Astrocyte of the hippocampus (primary cell): Measurements from ENCODE around the gene SCRN2.

Experiments
- DNase-seq: peaks from one replicate; pipeline ENCODE4 v3.0.0; 2011; ENCODE audit warnings: low read depth, low spot score

SCRN2 gene

DNA sequence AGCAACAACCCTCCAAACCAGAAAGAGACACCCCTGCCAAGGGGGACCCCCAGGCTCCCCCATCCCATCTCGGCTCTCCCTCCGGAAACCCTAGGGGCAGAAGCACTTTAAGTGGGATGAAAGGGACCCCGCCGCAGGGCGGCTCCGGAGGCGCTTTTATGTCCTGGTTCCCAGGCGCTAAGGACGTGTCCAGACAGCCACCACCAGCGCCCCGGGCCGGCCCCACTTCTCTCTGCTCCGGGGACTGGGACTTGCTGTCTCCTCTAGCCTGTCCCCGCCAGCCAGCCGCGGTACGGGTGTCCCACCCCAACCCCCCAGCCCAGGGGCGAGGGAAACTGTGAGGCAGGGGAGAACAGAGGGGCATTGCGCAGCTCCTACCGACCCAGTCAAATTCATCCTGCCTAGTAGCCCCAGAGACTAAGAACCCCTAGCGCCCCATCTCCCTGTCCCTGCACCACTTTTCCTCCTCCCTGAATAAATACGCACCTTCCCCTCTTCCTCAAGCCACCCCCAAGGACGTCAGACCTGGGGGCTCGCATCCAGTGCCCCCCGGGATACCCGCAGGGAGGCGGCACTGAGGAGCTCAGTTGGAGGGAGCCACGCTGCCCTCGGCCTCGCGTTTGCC lies 5.8 kb upstream of the SCRN2 start:
- no peak for DNase-seq

DNA sequence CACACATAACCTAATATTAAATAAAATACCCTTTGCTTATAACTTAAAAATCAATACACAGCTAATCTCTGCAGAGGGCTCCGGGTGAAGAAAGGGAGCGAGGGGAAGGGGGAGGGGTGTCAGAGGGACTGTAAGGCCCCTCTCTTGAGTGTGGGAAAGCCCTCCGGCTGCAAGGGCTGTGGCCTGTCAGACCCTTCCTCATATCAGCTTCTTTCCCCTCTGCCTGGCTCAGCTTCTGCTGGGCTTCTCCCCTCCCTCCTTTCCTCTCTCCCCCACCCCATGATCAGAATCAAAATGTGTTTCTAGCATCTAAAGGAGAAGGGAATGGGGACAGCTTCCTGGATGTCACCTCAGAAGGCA lies 4.6 kb upstream of the SCRN2 start:
- DNase-seq: no peak

GRCh38 chr17:47844814-47845715 lies 4.0 kb upstream of the SCRN2 start:
- no peak for DNase-seq

GRCh38 chr17:47844227-47844626 lies 3.2 kb upstream of the SCRN2 start:
- DNase-seq: peak; percentile 50

DNA sequence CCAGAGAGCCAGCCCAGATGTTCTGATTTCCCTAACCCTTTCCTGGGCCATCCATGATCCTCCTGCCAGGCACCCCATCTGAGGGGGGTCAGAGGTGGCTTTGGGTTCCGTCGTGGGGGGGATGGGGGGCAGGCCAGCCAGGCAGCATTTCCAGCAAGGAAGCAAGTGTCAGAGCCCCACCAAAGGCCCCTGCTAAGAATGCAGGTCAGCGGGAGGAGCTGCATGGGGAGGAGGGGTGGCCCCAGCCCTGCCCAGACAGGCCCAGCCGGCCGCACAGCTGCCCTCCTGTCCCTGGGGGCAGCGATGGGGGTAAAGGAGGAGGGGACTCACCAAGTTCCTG lies 2.3 kb upstream of the SCRN2 start:
- DNase-seq: no peak

DNA sequence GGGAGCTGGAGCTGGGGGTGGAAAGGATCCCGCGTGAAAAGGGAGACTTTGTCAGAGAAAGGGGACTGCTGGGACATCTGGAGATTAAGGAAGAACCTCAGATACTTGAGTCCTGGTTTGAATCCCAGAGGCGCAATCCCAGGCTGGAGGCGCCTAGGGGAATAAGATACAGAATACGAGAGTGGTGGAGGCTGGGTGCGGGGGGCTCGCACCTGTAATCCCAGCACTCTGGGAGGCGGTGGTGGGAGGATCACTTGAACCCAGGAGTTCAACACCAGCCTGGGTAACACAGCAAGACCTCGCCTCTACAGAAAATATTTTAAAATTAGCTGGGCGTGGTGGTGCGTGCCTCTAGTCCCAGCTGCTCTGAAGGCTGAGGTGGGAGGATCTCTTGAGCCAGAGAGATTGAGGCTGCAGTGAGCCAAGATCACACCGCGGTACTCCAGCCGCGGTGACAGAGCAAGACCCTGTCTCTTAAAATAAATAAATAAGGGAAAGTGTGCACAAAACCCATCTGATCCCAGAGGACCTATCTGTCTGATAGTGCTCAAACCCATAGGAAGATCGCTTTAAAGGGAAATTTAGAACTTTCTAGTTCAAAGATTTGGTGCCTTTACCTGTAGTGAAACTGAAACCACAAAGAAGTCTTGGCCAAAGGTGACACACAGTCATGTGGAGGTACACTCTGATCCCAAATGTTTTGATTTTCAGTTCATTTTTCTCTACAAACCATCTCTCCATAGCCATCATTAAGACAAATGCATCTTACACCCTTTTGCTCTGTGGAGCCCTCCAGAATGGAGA lies 617 bp upstream of the SCRN2 start:
- no peak for DNase-seq

DNA sequence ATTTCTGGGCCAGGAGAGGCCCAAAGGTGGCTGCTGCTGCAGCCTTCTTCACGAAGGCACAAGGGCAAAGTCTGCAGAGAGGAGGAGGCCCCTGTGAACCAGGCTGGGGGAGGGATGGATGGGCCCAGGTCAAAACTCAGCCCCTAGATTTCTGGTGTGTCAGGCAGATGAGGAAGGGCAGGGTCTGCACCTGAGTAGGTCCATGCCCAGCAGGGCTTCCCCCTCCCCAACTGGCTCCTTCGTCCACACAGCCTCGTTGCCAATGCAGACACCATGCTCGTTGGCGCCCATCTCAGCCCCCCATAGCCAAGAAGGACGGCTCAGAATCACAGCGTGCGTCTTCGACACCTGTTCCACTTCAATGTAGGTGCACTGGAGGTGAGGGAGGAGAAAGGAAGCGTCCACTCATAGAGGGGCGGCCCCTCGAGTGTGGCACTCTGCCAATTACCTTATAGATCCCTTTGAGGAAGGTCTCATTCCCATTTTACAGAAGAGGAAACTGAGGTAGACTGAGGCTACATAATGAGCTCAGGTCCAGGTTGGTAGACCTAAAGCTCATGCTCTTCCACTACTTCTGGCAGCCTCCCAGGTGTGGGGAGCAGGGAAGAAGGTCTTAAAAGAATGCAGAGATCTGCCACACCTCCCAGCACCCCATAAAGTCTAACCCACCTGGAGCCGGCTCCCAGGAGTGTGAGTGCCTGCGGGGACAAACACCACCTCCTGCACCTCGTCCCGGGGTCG lies 902 bp downstream of the SCRN2 start:
- no peak for DNase-seq

DNA sequence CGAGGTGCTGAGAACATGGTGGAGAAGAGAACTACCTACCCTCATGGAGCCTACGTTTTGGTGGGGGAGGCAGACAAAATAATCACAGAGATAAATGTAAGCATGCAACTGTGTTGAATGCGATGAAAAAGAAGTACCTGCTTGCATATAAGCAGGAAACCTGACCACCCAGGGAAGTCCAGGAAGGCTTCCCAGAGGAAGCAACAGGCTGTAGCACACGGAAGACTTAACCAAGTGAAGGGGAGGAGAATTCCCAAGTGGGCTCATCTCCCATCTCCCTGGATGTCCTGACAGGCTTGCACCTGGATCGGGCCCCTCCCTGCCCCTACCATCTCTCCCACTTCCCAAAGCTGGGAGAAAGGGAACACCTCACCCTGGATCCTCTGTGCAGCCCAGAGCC lies 2.0 kb downstream of the SCRN2 start:
- no peak for DNase-seq

DNA sequence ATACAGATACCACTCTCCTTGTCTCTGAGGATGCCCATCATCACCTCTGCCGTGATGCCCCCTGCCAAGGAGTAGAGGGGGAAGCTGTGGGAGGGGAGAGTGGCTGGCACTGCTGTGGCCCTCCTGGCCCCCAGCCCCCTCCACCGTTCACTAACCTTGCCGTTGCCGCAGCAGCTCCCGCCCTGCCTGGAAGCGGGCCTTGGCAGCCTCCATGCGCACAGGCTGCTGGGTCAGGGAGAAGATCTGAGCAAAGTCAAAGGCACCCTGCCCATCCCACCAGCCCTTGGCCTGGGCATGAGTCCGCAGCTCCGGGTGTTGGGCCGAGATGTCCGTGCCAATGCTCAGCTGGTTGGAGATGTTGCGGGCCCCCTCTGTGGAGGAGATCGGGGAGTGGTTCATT lies 2.4 kb downstream of the SCRN2 start:
- DNase-seq: no peak

DNA sequence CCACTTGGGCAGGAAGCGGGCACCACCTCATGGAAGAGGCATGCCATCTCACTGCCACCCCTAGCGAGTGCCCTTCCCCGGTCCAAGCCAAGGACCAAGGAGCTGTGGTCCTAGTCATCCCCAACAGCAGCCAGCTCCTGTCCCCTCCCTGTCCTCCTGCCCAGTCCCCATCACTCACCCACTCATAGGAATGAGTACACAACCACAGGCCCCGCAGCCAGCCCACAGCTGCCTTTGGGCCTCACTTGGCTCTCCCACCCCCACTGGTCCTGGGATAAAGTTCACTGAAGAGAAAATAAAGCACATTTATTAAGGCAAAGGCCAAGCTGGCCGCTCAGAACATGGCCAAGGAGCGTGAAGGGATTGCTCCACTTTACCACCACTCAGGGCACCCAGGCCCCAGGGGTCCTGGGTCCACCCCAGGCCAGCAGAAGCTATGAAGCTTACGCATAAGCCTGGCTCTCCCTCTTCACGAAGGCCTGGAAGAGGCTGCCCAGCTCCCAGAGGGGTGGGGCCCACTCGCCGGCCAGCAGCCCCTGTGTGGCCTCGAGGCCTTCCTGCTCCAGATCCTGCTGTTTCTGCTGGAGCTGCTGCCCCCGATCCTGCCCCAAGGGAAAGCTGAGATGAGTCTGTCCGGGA lies 3.6 kb downstream of the SCRN2 start:
- peak; percentile 81 for DNase-seq

DNA sequence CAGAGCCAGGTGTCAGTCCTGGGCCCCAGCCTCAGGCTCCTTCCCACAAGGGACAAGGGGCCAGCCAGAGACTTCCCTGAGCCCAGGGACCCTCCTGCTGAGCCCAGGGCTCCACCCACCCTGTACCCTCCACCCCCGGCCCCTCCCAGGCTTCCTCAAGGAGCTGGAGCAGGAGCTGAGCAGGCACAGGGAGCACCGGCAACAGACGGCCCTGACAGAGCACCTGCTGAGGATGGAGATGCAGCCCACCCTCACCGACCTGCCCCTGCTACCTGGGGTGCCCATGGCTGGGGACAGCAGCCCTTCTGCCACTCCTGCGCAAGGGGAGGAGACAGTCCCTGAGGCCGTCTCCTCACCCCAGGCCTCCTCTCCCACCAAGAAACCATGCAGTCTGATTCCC lies 4.5 kb downstream of the SCRN2 start:
- no peak for DNase-seq

- no peak for DNase-seq
Measured at GRCh38 chr17:47834756-47835155, 6.3 kb downstream of the SCRN2 start.

GRCh38 chr17:47831934-47832327 lies 9.1 kb downstream of the SCRN2 start:
- DNase-seq: no peak

- DNase-seq: peak; percentile 98
Measured at GRCh38 chr17:47831003-47831933, 9.8 kb downstream of the SCRN2 start, which contains the start of the genes LRRC46 and MRPL10. TSS of gene LRRC46 (plus strand) at chr17:47831670. CDS start at chr17:47831990, 320 bp downstream. TSS of gene MRPL10 (minus strand) at chr17:47831541. CDS start at chr17:47831511, 30 bp downstream.

DNA sequence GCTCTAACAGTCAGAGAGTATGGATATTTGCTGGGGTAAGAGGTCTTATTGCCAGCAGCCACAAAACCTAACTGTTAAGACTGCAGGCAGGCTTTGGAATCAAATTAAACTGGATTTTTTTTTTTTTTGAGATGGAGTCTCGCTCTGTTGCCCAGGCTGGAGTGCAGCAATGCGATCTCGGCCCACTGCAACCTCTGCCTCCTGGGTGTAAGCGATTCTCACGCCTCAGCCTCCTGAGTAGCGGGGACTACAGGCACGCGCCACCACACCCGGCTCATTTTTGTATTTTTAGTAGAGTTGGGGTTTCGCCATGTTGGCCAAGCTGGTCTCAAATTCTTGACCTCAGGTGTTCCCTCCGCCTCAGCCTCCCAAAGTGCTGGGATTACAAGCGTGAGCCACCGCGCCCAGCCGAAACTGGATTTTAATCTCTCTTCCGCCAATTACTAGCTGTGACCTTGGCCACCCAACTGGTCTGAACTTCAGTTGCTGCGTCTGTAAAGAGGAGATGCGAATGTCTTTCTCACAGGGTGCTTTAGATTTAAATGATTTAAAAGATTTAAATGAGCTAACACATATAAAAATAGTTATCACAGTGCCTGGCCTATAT lies 10.6 kb downstream of the SCRN2 start:
- no peak for DNase-seq

- no peak for DNase-seq
Measured at GRCh38 chr17:47829870-47830269, 11.2 kb downstream of the SCRN2 start.

DNA sequence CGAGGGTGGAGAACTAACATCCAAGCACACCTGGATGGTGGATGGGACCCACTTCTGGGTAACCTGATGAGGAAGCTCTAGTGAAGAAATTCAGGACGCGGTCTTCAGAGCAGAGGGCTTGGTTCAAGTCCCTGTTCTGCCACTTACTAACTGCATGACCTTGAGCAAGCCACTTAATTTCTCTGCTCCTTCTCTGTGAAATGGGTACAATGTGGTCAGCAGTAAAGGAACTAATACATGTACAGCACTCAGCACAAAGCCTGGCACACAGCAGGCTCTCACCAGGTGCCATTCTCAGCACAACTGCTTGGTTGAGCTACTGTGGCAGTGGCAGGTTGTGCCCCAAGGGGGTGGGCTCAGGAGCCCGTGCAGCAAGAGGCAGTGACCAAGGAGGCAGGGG lies 17.6 kb downstream of the SCRN2 start:
- no peak for DNase-seq

DNA sequence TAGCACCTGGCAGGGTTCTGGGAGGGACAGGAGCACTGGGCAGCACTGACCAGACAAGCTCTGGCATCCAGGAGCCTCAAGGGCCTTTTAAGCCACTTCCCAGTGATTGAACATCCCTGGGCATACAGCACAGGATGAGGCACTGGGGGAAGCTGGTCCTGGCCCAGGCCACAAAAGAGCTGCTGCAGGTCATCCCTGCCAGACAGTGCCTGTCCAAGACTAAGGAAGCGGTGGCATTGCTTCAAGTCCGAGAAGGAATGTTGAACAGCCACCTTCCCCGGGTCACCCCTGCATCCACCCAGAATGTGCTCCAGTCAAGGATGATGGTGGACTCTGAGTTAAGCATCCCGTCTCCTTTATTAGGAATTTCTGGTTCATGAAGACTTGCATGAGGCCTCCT lies 18.3 kb downstream of the SCRN2 start:
- DNase-seq: no peak
